Mesendoderm (in vitro differentiated cells): Measurements from ENCODE around the gene AMDHD2.
"Not testable (repeated sequence)": the region's sequence is repeated elsewhere in the genome, so short reads cannot be mapped to it uniquely, and the experiment has no call there.

Experiments
- DNase-seq: peaks from one replicate; pipeline ENCODE4 v3.0.0; 2013
- H2AK5ac ChIP-seq: 2 replicates; pipeline ENCODE4 v1.6.1; 2013; ENCODE audit warnings: low read length, inconsistent platforms
- H2BK120ac ChIP-seq: 2 replicates; pipeline ENCODE4 v1.6.1; 2013; ENCODE audit warnings: low read depth, mild to moderate bottlenecking, low read length, moderate library complexity, mixed read lengths
- H2BK15ac ChIP-seq: replicated peaks from 2 replicates; pipeline ENCODE4 v1.6.1; 2013; ENCODE audit warnings: low read depth, mild to moderate bottlenecking, moderate library complexity
- H2BK5ac ChIP-seq: 2 replicates; pipeline ENCODE4 v1.6.1; 2013; ENCODE audit warnings: low read length, inconsistent platforms
- H3K18ac ChIP-seq: 2 replicates; pipeline ENCODE4 v1.6.1; 2013; ENCODE audit warnings: mild to moderate bottlenecking, low read length, mixed read lengths
- H3K23ac ChIP-seq: one replicate; pipeline ENCODE4 v1.6.1; 2013; ENCODE audit warnings: low read length
- H3K27ac ChIP-seq: 2 replicates; pipeline ENCODE4 v1.5.1; 2013; ENCODE audit warnings: low read depth, mild to moderate bottlenecking, inconsistent platforms, low read length, moderate library complexity
- H3K27me3 ChIP-seq: 2 replicates; pipeline ENCODE4 v1.6.1; 2013; ENCODE audit warnings: low read length, control low read depth, mild to moderate bottlenecking, inconsistent platforms; ENCODE audit not compliant: insufficient read depth, poor library complexity
- H3K36me3 ChIP-seq: 2 replicates; pipeline ENCODE4 v1.6.1; 2013; ENCODE audit warnings: low read length, inconsistent platforms; ENCODE audit not compliant: control insufficient read depth, insufficient read depth
- H3K4ac ChIP-seq: one replicate; pipeline ENCODE4 v1.6.1; 2013; ENCODE audit warnings: low read depth, mild to moderate bottlenecking, low read length, moderate library complexity
- H3K4me1 ChIP-seq: 2 replicates; pipeline ENCODE4 v1.6.1; 2013; ENCODE audit warnings: low read depth, low read length, inconsistent platforms; ENCODE audit not compliant: control insufficient read depth
- H3K4me2 ChIP-seq: 2 replicates; pipeline ENCODE4 v1.6.1; 2013; ENCODE audit warnings: low read length
- H3K4me3 ChIP-seq: 2 replicates; pipeline ENCODE4 v1.5.1; 2013; ENCODE audit warnings: mild to moderate bottlenecking, low read length
- H3K56ac ChIP-seq: one replicate; pipeline ENCODE4 v1.6.1; 2013; ENCODE audit warnings: low read length
- H3K79me1 ChIP-seq: 2 replicates; pipeline ENCODE4 v1.6.1; 2013; ENCODE audit warnings: low read length, inconsistent platforms
- H3K79me2 ChIP-seq: 2 replicates; pipeline ENCODE4 v1.6.1; 2013; ENCODE audit warnings: mild to moderate bottlenecking, low read length; ENCODE audit not compliant: control insufficient read depth, insufficient read depth
- H3K9ac ChIP-seq: 2 replicates; pipeline ENCODE4 v1.6.1; 2013; ENCODE audit warnings: low read length, inconsistent platforms
- H4K5ac ChIP-seq: one replicate; pipeline ENCODE4 v1.6.1; 2013; ENCODE audit warnings: low read length
- H4K8ac ChIP-seq: one replicate; pipeline ENCODE4 v1.6.1; 2013; ENCODE audit warnings: low read depth, mild to moderate bottlenecking, control low read depth, low read length, moderate library complexity
- WGBS: extraction: QIAGEN DNeasy Blood & Tissue Kit; methylation state at CpG from one replicate; pipeline ENCODE4 v1.1.7; 2013; ENCODE audit warnings: low lambda C conversion rate, missing lambda C conversion rate; ENCODE audit not compliant: insufficient coverage; ENCODE audit errors: extremely low coverage; 5-methylcytosine and 5-hydroxymethylcytosine counted together

The AMDHD2 gene

GRCh38 chr16:2476345-2476720, 43.8 kb upstream of the AMDHD2 start:
- Histone ChIP-seq H4K5ac (no peak overlapping the region), H4K8ac (no peak overlapping the region), H3K4me3 (no peak overlapping the region), H3K27me3 (peaks cover 6% of the 10 kb centered on the region), H3K23ac (no peak overlapping the region), H2BK15ac (no peak overlapping the region), H3K18ac (no peak overlapping the region), H3K79me2 (no peaks in the 10 kb centered on the region), H3K9ac (no peak overlapping the region), H3K4me1 (no peaks in the 10 kb centered on the region), H3K36me3 (no peaks in the 10 kb centered on the region), H2BK5ac (no peak overlapping the region), H3K56ac (no peak overlapping the region), H3K27ac (no peak overlapping the region), H3K4me2 (no peak overlapping the region), H2BK120ac (no peak overlapping the region), H3K4ac (no peak overlapping the region), H3K79me1 (no peaks in the 10 kb centered on the region), H2AK5ac (no peak overlapping the region)
- no CpG with 5 or more reads among the region's 9 CpGs for WGBS
- no peak for DNase-seq

DNA sequence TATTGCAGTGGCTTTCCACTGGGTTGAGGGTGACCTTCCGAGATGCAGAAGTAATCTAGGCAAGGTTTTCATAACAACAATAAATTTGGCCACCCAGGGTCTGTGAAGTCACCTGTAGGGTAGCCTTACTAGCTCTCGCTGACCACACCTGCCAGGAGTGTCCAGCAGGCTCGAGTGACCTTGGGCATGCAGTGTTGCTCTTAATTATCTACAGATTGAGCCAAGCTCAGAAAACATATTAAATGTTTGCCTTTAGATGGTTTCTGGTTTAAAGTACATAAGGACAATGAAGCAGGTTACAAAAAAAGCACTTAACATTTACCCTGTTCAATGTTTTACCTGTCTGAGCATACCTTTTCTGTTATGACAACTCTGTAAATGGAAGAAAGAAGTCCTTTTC, 43.4 kb upstream of the AMDHD2 start:
- WGBS: no CpG with 5 or more reads among the region's 3 CpGs

DNA sequence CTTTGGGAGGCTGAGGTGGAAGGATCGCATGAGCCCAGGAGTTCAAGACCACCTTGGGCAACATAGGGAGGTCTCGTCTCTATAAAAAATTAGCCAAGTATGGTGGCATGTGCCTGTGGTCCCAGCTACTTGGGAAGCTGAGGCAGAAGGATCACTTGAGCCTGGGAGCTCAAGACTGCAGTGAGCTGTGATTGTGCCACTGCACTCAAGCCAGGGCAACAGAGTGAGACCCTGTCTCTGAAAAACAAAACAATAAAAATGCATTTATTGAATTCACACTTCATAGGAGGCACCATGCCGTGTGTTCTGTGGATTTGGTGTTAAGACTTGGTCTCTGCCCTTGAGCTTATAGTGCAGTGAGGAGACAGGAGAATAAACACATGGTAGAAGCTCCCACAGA, 42.8 kb upstream of the AMDHD2 start:
- Histone ChIP-seq H2BK15ac (no peak overlapping the region), H3K4me3 (no peak overlapping the region), H3K18ac (no peak overlapping the region), H3K79me1 (no peaks in the 10 kb centered on the region), H3K4ac (no peak overlapping the region), H3K56ac (no peak overlapping the region), H4K5ac (no peak overlapping the region), H4K8ac (no peak overlapping the region), H3K27ac (no peak overlapping the region), H3K4me1 (no peaks in the 10 kb centered on the region), H3K36me3 (no peaks in the 10 kb centered on the region), H2BK5ac (no peak overlapping the region), H2BK120ac (no peak overlapping the region), H3K4me2 (no peak overlapping the region), H3K79me2 (no peaks in the 10 kb centered on the region), H3K23ac (no peak overlapping the region), H3K27me3 (peaks cover 2% of the 10 kb centered on the region), H3K9ac (no peak overlapping the region), H2AK5ac (no peak overlapping the region)
- no CpG with 5 or more reads among the region's 3 CpGs for WGBS
- DNase-seq: no peak

More for the DNA sequence above, 43.4 kb upstream of the AMDHD2 start:
- H3K79me2 ChIP-seq: no peaks in the 10 kb centered on the region
- DNase-seq: no peak
- H3K18ac ChIP-seq: no peak overlapping the region
- no peak overlapping the region for H3K56ac ChIP-seq
- H2AK5ac ChIP-seq: no peak overlapping the region
- no peaks in the 10 kb centered on the region for H3K36me3 ChIP-seq
- H3K9ac ChIP-seq: no peak overlapping the region
- no peak overlapping the region for H3K4ac ChIP-seq
- H4K5ac ChIP-seq: no peak overlapping the region
- no peak overlapping the region for H3K27ac ChIP-seq
- H3K27me3 ChIP-seq: peaks cover 4% of the 10 kb centered on the region
- H2BK120ac ChIP-seq: no peak overlapping the region
- H3K79me1 ChIP-seq: no peaks in the 10 kb centered on the region
- no peaks in the 10 kb centered on the region for H3K4me1 ChIP-seq
- H3K4me3 ChIP-seq: no peak overlapping the region
- no peak overlapping the region for H2BK5ac ChIP-seq
- no peak overlapping the region for H2BK15ac ChIP-seq
- H4K8ac ChIP-seq: no peak overlapping the region
- no peak overlapping the region for H3K4me2 ChIP-seq
- no peak overlapping the region for H3K23ac ChIP-seq

DNA sequence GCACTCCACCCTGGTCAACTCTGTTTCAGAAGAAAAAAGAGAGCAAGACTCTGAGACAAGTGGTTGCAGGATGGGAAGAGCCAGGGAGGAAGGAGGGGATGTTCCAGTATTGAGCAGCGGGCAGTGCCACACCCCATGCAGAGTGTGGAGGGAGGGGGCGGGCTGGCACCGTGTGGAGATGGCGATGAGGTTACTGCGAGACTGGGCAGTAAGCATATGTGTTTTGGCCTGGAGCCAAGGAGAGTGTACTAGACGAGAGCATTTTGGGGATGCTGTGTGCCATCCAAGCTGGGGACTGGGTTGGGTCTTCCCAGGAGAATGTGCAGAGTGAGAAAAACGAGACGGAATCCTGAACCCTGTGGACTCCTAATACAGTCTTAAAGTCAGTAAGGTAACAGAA, 41.9 kb upstream of the AMDHD2 start:
- Histone ChIP-seq H3K4me2 (no peak overlapping the region), H2BK5ac (no peak overlapping the region), H3K79me1 (no peaks in the 10 kb centered on the region), H3K36me3 (no peaks in the 10 kb centered on the region), H3K23ac (no peak overlapping the region), H3K4me1 (no peaks in the 10 kb centered on the region), H3K27ac (no peak overlapping the region), H3K4ac (no peak overlapping the region), H3K18ac (no peak overlapping the region), H4K8ac (no peak overlapping the region), H3K9ac (no peak overlapping the region), H2BK120ac (no peak overlapping the region), H3K4me3 (no peak overlapping the region), H3K56ac (no peak overlapping the region), H2BK15ac (no peak overlapping the region), H3K79me2 (no peaks in the 10 kb centered on the region), H3K27me3 (no peaks in the 10 kb centered on the region), H4K5ac (no peak overlapping the region), H2AK5ac (no peak overlapping the region)
- DNase-seq: no peak
- no CpG with 5 or more reads among the region's 8 CpGs for WGBS

- not testable (repeated sequence) for H3K9ac ChIP-seq, H3K79me2 ChIP-seq, H2AK5ac ChIP-seq, H3K4me2 ChIP-seq, DNase-seq, H3K4me3 ChIP-seq, H3K27ac ChIP-seq, H4K5ac ChIP-seq, H3K4me1 ChIP-seq, H2BK5ac ChIP-seq, H3K18ac ChIP-seq, H2BK15ac ChIP-seq, H3K27me3 ChIP-seq, H3K56ac ChIP-seq, H3K4ac ChIP-seq, H4K8ac ChIP-seq, H3K79me1 ChIP-seq, H3K23ac ChIP-seq, H2BK120ac ChIP-seq, H3K36me3 ChIP-seq
- no CpG with 5 or more reads among the region's 10 CpGs for WGBS
These were observed 40.2 kb upstream of the AMDHD2 start for GRCh38 chr16:2479996-2480395.

DNA sequence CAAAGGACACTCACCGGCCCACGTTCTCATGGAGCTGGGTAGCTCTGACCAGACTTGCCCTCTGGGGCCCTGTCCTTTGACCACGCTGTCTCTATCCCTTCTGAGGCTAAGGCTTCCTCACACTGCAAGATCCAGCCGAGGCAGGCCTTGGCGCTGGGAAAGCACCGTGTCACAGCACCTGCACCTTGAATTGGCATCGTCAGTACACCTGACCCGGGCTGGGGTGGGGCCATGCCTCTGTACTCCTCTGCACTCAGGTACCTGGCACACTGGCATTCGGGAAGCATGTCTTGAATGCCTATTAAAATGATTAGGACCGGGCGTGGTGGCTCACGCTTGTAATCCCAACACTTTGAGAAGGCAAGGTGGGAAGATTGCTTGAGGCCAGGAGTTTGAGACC, 39.2 kb upstream of the AMDHD2 start:
- Histone ChIP-seq H2AK5ac (no peak overlapping the region), H3K4me1 (no peaks in the 10 kb centered on the region), H4K5ac (no peak overlapping the region), H3K79me1 (no peaks in the 10 kb centered on the region), H3K56ac (no peak overlapping the region), H3K18ac (no peak overlapping the region), H3K27ac (no peak overlapping the region), H3K4ac (no peak overlapping the region), H3K79me2 (no peaks in the 10 kb centered on the region), H2BK15ac (no peak overlapping the region), H3K4me2 (no peak overlapping the region), H4K8ac (no peak overlapping the region), H3K36me3 (no peaks in the 10 kb centered on the region), H2BK5ac (no peak overlapping the region), H3K27me3 (no peaks in the 10 kb centered on the region), H3K4me3 (no peak overlapping the region), H2BK120ac (no peak overlapping the region), H3K23ac (no peak overlapping the region), H3K9ac (no peak overlapping the region)
- no CpG with 5 or more reads among the region's 12 CpGs for WGBS
- no peak for DNase-seq
